Middle frontal gyrus (tissue), 1 donor: ENCODE results near the gene RRAS.
"Not testable (repeated sequence)": the region's sequence is repeated elsewhere in the genome, so short reads cannot be mapped to it uniquely, and the experiment has no call there.

Experiments used
- DNase-seq: peaks from one replicate; pipeline ENCODE4 v3.0.0-alpha.2; 2015; ENCODE audit warnings: low spot score; ENCODE audit errors: extremely low spot score

RRAS gene

DNA sequence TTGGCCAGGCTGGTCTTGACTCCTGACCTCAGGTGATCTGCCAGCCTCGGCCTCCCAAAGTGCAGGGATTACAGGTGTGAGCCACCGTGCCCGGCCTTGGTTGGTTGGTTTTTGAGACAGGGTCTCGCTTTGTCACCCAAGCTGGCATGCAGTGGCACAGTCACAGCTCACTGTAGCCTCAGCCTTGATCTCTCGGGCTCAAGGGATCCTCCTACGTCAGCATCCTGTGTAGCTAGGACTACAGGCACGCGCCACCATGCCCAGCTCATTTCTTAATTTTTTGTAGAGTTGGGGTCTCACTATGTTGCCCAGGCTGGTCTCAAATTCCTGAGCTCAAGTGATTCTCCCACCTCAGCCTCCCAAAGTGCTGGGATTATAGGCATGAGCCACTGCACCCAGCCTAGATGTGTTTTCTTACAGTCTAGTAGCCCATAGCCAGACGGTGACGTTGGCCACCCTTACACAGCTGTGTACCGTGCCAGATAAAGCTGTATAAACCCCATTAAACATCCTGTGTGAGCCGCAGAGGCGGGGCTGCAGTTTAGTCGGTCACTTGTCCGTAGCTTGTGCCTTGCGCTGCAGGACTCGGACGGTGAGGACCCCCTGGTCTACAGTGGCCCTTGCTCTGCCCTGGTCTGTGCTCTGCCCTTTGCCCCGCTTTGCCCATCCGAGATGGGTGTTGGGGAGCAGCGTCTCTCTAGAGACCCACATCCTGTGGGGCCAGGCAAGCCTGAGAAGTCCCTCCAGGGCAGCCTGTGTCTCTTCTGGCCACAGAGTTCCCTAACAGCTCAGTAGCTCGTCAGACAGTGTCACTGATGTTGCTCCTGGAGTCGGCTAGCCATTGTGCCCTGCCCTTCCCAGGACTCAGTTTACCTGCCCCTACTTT is 15.9 kb upstream of the RRAS start:
- DNase-seq = no peak

DNA sequence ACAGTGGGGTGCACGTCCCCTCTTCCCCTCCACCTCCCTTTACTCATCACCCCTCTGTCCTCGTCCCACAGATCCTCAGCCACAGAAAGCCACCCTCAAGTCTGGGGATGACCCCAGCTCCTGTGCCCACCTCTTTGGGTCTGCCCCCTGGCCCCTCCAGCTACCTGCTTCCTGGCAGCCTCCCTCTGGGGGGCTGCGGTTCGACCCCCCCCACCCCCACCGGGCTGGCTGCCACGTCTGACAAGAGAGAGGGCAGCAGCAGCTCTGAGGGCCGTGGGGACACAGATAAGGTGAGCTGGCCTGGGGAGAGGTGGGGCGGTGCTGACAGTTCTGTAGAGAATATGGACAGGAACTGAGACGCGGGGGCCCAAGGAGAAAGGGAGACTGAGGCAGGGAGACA is 14.6 kb upstream of the RRAS start:
- no peak for DNase-seq

DNA sequence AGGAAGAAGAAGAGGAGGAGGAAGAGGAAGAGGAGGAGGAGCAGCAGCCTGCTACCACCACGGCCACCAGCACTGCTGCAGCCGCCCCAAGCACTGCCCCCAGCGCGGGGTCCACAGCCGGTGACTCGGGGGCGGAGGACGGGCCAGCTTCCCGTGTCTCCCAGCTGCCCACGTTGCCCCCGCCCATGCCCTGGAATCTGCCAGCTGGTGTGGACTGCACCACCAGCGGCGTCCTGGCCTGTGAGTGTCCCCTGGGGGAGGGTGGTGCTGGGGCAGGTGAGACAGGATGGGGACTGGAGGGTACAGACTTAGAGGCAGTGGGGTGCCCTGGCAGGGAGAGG is 13.5 kb upstream of the RRAS start:
- DNase-seq = no peak

DNA sequence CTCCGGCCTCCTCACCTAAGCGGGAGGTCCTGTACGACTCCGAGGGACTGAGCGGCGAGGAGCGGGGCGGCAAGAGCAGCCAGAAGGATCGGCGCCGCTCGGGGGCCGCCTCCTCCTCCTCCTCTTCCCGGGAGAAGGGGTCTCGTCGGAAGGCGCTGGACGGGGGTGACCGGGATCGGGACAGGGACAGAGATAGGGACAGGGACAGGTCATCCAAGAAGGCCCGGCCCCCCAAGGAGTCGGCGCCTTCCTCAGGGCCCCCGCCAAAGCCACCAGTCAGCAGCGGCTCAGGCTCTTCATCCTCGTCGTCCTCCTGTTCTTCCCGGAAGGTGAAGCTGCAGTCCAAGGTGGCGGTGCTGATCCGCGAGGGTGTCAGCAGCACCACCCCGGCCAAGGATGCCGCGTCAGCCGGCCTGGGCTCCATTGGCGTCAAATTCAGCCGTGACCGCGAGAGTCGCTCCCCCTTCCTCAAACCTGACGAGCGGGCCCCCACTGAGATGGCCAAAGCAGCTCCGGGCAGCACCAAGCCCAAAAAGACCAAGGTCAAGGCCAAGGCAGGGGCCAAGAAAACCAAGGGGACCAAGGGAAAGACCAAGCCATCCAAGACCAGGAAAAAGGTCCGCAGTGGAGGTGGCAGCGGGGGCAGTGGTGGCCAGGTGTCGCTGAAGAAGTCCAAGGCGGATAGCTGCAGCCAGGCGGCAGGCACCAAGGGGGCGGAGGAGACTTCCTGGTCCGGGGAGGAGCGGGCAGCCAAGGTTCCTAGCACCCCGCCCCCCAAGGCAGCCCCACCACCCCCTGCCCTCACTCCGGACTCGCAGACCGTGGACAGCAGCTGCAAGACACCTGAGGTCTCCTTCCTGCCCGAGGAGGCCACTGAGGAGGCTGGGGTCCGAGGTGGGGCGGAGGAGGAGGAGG is 12.9 kb upstream of the RRAS start:
- no peak for DNase-seq

DNA sequence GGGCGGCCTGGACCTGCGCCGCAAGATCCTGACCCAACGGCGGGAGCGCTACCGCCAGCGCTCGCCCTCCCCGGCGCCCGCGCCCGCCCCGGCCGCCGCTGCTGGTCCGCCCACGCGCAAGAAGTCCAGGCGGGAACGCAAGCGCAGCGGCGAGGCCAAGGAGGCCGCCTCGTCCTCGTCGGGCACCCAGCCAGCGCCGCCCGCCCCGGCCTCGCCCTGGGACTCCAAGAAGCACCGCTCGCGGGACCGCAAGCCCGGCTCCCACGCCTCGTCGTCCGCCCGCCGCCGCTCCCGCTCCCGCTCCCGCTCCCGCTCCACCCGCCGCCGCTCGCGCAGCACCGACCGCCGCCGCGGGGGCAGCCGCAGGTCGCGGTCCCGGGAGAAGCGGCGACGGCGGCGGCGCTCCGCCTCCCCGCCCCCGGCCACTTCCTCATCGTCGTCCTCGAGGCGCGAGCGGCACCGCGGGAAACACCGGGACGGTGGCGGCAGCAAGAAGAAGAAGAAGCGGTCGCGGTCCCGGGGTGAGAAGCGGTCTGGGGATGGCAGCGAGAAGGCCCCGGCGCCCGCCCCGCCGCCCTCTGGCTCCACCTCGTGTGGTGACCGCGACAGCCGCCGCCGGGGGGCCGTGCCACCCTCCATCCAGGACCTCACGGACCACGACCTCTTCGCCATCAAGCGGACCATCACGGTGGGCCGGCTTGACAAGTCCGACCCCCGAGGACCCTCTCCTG is 12.0 kb upstream of the RRAS start:
- no peak for DNase-seq

DNA sequence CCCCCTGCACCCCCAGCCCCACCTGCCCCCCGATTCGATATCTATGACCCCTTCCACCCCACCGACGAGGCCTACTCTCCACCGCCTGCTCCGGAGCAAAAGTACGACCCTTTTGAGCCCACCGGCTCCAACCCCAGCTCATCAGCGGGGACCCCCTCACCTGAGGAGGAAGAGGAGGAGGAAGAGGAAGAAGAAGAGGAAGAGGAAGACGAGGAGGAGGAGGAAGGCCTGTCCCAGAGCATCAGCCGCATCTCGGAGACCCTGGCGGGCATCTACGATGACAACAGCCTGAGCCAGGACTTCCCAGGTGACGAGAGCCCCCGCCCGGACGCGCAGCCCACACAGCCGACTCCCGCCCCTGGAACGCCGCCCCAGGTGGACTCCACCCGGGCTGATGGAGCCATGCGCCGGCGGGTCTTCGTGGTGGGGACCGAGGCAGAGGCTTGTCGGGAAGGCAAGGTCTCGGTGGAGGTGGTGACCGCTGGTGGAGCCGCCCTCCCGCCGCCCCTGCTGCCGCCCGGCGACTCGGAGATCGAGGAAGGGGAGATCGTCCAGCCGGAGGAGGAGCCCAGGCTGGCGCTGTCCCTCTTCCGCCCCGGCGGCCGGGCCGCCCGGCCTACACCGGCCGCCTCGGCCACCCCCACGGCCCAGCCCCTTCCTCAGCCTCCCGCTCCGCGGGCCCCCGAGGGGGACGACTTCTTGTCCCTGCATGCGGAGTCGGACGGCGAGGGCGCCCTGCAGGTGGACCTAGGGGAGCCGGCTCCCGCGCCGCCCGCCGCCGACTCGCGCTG is 11.3 kb upstream of the RRAS start:
- DNase-seq = no peak

DNA sequence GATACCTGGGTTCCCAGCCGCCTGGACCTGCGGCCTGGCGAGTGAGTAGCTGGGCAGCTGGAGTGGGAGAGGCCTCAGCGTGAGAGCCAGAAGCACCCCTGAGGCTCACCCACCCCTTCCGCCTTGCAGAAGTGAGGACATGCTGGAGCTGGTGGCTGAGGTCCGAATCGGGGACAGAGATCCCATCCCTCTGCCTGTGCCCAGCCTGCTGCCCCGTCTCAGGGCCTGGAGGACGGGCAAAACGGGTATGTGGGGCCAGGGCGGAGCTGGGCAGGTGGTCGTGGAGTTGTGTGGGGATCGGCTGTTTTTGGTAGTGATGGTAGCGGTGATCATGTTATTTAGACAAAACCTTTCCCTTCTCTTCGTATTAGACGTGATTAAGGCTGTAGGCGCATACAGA is 6.6 kb upstream of the RRAS start:
- no peak for DNase-seq

DNA sequence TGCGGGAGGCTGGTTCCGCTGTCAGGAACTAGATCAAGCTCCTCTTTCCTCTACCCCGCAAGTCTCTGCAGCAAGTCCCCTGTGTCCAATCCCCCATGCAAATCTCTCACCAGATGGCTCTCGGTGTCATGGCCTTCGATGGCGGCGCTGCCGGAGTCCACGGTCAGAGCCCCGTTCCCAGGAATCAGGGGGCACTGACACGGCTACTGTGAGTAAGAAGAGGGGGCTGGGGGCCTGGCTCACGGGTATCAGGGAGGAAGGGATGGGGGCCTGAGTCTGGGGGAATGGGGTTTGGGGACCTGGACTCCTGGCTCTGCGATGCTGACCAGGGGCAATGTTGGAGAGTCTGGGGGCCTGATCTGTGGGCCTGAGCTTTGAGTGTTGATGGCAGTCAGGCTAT is 6.1 kb upstream of the RRAS start:
- DNase-seq = no peak

DNA sequence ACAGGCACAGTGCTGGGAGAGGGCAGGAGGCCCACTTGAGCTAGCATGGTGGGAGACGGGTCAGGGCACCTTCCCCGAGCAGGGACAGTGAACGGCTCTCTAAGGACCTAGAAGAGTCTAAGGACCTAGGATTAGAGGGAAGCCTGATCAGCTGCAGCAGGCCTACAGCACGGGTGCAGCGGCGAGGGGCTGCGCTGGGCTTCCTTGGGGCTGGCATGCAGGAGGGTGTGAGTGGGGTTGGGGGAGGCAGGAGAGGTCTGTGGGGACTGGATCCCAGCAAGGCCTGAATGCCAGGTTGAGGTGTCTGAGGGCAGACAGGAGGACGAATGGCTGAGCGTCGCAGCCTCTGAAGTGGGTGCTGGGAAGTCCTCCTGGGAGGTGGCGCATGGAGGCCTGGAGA is 5.6 kb upstream of the RRAS start:
- DNase-seq = no peak

DNA sequence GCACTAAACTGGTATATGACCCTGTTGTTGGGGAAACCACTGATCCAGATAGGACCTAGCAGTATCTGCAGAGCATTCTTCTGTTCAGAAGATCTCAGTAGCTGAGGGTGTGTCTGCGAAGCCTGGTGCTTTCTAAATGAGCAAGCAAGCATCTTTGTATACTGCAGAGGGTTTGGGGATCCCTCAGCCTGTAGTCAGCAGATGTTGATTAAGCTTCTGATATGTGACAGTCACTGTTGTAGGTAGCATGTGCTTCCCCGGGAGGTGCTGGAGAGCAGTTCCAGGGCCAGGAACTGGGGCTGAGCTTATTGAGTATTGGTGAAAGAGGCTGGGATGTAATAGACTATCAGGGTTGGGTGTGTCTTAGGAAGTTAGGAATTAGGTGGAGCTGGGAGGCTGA is 3.5 kb upstream of the RRAS start:
- DNase-seq = no peak

DNA sequence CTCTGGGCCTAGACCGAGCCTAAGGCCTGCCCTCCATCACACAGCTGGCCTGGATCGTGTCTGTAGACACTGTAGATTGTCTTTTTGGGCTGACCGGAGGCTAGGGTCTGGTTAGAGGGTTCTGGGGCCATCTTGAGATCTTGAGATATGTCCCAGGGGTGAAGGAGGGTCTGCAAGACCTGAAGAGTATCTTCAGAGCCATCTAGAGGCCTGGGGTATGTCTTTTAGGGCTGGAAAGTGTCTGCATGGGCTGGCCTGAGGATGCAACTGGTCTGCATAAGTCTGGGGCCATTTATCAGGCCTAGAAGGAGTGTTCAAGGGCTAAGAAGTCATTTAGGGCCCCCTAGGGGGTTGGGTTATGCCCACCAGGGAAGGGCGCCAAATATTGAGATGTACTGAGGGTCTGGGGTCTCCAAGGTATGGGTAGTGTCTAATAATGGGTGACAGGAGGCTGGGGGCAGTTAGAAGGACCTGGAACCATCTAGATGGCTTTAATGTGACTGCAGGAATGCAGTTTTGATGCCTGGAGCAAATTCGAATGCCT is 2.6 kb upstream of the RRAS start:
- DNase-seq = no peak

DNA sequence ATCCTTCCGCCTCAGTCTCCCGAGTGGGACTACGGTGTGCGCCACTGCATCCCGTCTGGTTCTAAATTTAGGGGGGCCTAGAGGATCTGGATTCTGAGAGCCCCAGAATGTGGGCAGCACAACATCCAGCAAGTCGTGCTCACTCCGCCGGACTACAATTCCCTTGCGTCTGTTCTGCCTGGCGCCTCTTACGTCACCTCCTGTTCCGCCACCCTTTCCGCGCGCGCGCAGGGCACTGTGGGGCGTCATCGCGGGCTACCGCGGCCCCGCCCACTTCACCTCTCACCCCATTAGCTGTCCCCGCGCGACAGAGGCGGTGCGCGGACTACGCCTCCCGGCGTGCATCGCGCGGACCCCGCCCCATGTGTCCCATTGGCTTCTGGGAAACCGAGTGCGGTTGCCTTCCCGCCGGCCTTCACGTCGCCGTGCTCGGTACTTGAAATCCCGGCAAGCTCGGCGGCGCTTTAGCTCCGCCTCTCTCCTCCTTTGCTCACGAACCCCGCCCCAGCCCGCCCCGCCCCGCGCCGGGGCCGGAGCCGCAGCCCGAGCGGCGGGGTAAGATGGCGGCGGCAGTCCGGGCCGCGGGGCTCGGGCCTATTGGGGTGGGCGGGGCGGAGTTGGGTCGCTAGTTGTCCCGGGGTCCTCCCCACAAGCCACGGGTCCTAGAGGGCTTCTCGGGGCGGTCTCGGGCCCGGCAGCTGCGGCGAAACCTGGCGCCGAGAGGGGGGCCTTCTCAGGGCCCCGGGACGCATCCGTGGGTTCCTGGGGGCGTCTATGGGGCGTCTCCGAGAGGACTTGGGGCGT is 1.9 kb upstream of the RRAS start, which contains the start of gene SCAF1:
Gene SCAF1 (plus strand): TSS at position 522 of the 804 bp plus-strand sequence. CDS start 2,818 bp downstream, outside the sequence.
- DNase-seq = peak; percentile 97

DNA sequence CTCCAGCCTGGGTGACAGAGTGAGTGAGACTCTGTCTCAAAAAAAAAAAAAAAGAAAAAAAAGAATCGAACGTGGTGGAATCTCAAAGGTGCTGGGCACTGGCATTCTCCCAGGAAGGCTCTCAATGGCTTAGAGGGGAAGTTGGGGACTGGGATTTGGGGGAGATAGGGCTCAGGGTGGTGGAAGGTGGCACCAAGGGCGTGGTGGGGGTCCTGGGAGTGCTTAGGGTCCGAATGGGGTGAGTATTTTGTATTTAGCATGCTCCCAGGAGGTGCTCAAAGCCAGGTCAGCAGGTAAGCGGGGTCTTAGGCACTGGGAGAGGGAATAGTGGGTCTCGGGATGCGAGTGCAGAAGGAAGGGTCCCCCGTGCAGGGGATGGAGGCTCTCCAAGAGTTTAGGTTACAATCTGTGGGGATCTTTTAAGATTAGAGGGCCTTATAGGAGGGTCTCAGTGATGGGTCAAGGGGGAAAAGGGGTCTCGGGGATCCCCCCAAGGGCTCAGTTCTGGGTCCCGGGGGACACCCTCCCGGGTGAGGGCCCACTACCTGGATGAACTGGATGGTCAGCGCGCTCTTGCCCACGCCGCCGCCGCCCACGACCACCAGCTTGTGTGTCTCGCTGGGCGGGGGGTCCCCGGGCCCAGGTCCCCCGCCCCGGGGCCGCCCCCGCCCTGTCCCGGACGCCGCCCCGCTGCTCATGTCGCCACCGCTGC is 386 bp downstream of the RRAS start:
- DNase-seq = no peak

DNA sequence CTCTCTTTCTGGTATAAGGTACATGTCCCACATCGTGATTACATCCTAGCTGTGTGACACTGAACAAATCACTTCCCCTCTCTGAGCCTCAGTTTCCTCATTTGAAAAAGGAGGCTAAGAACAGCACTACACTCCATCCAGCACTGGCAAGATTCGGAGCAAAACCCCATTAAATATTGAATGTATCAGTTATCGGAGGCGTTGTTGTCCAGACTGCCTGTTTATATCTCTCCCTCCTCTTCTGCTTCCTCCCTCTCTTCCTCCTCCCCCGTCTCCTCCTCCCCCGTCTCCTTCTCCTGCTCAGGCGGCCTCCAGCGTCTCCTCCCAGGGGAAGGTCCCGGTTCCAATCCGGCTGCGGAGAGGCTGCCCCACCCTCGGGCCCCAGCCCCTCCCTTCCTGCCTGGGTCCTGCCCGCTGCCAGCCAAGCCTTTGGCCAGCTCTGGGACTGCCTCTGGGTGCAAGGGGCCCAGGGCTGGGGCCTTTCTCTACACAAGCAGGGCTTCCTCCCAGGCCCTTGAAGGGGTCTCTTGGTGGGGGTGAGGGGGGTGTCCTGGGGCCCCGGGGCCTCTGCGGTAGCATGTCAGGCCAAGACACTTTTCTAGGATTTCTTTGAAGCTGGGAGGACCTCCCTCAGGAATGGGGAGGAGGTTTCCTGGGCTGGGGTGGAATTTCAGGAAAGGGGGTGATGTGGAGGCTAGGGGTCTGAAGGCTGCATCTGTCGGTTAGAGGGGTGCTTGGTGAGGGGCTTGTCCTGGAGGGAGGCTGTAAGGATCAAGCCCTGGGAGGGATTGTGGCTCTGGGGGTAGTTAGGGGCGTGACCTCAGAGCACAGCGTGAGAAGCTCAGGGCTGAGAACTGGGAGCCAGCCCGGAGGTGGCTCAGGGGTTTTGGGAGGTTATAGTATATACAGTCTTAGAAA is 1.9 kb downstream of the RRAS start:
- no peak for DNase-seq

DNA sequence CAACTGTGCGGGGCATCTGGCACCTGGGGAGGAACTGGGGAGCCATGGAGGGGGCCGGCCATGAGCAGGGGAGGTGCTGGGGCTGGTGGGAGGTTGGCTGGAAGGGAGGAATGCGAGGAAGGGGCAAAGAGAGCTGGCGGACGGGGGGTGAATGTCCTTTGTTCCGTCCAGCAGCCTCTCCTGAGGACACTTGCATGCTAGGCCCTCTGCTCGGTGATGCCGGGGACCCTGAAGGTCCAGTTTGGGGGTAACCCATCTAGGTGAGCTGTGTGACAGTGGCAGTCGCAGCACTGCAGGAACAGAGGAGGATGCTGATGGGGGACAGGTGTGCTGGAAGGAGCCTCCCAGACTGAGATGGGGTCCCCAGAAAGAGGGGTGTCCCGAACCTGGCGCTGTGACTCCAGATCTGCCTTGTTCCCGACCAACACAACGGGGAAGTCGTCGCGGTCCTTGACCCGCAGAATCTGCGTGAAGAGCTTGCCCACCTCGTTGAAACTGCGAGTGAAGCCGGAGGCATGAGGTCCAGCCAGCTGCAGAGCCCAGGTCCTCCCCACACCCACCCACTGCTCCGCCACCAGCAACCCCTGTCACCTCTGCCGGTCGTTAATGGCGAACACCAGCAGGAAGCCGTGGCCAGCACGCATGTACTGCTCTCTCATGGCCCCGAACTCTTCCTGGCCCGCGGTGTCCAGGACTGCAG is 3.6 kb downstream of the RRAS start:
- DNase-seq = no peak

DNA sequence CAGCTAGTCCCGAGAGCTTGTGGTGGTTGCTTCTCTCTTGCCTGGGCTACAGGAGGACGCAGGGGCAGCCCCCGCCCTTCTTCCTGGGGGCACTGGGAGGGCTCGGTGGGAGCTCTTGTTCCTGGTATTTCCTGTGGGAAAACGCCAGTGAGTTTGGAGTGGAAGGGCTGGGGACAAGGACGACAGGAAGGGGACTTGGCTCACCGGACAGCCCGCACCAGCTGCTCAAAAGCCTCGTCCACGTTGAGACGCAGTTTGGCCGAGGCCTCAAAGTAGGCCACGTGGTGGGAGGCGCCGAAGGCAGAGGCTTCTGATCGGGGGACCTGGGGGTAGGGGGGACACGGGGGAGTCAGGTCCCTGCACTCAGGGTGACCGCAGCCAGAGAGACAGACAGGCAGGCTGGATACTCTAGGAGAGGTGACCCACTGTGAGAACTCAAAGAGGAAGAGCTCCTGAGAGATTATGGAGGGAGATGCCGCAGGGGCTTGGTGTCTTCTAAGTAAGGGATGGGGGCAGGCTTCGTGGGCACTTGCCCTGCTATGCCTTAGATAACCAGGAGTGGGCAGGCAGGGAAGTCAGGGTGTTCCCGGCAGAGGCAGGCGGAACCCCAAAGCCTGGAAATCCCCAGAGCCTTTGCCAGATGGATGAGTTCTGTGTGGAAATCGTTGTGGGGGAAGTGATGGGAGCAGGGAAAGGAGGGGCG is 4.3 kb downstream of the RRAS start:
- DNase-seq = no peak

DNA sequence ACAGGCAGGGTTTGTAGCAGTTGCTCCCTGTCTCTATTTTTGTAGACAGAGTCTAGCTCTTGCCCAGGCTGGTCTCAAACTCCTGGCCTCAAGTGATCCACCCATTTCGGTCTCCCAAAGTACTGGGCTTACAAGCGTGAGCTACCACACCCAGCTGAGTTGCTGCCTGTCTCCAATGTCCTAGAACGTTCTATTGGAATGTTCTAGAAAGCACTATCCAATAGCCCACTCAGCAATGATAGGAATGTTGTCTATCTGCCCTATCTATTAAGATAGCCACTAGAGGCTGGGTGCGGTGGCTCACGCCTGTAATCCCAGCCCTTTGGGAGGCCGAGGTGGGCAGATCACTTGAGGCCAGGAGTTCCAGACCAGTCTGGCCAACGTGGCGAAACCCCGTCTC is 6.7 kb downstream of the RRAS start:
- DNase-seq = not testable (repeated sequence)
